Neural progenitor cell (in vitro differentiated cells): ENCODE data around the gene PMCH. TPM values are rescaled to one million over a fixed set of nuclear protein-coding genes. Genes with fewer than 3 reads are reported as not detected.

ENCODE experiments used
- DNase-seq: peaks from one replicate; pipeline ENCODE4 v3.0.0-alpha.2; 2016; ENCODE audit warnings: low spot score
- H2AFZ ChIP-seq: fragments of 200-600 bp; sonication (generic); replicated peaks from 2 replicates; pipeline ENCODE4 v1.6.1; 2016; ENCODE audit warnings: antibody characterized with exemption
- H3F3A ChIP-seq: fragments of 200-600 bp; sonication (generic); 2 replicates; pipeline ENCODE4 v1.6.1; 2016; ENCODE audit warnings: antibody characterized with exemption, low read depth
- H3K27ac ChIP-seq: fragments of 200-600 bp; sonication (generic); 2 replicates; pipeline ENCODE4 v1.5.1; 2016; ENCODE audit warnings: mild to moderate bottlenecking
- H3K27me3 ChIP-seq: fragments of 200-600 bp; sonication (generic); 2 replicates; pipeline ENCODE4 v1.6.1; 2016; ENCODE audit warnings: mild to moderate bottlenecking, moderate library complexity
- H3K36me3 ChIP-seq: fragments of 200-600 bp; sonication (generic); 2 replicates; pipeline ENCODE4 v1.5.1; 2016
- H3K4me1 ChIP-seq: fragments of 200-600 bp; sonication (generic); 2 replicates; pipeline ENCODE4 v1.6.1; 2016; ENCODE audit warnings: mixed run types
- H3K4me2 ChIP-seq: fragments of 200-600 bp; sonication (generic); 2 replicates; pipeline ENCODE4 v1.6.1; 2016
- H3K4me3 ChIP-seq: fragments of 200-600 bp; sonication (generic); 2 replicates; pipeline ENCODE4 v1.5.1; 2016
- H3K79me2 ChIP-seq: fragments of 200-600 bp; sonication (generic); 2 replicates; pipeline ENCODE4 v1.6.1; 2016; ENCODE audit warnings: low read depth
- H3K9ac ChIP-seq: fragments of 200-600 bp; sonication (generic); 2 replicates; pipeline ENCODE4 v1.6.1; 2016
- H3K9me3 ChIP-seq: fragments of 200-600 bp; sonication (generic); 2 replicates; pipeline ENCODE4 v1.5.1; 2016; ENCODE audit warnings: low read depth
- H4K20me1 ChIP-seq: fragments of 200-600 bp; sonication (generic); 2 replicates; pipeline ENCODE4 v1.6.1; 2016; ENCODE audit warnings: low read depth
- H3K27ac Mint-ChIP-seq: 3 replicates; pipeline ENCODE4 v1.8.0; 2021; ENCODE audit warnings: mixed read lengths
- H3K27me3 Mint-ChIP-seq: 2 replicates; pipeline ENCODE4 v1.8.0; 2022; ENCODE audit warnings: low read depth, mild to moderate bottlenecking, inconsistent platforms, moderate library complexity, mixed read lengths; ENCODE audit not compliant: insufficient read depth
- H3K36me3 Mint-ChIP-seq: 3 replicates; pipeline ENCODE4 v1.8.0; 2021; ENCODE audit warnings: mixed read lengths
- H3K4me1 Mint-ChIP-seq: 3 replicates; pipeline ENCODE4 v1.8.0; 2021; ENCODE audit warnings: mixed read lengths
- H3K4me3 Mint-ChIP-seq: 3 replicates; pipeline ENCODE4 v1.8.0; 2021; ENCODE audit warnings: mild to moderate bottlenecking, moderate library complexity, mixed read lengths
- H3K9me3 Mint-ChIP-seq: 3 replicates; pipeline ENCODE4 v1.8.0; 2020; ENCODE audit warnings: mixed read lengths
- CTCF ChIP-seq: fragments of 200-600 bp; sonication (generic); IDR thresholded peaks from 2 replicates; pipeline ENCODE4 v1.5.1; 2017; ENCODE audit warnings: antibody characterized with exemption, mild to moderate bottlenecking
- EZH2 ChIP-seq: fragments of 200-600 bp; sonication (generic); IDR thresholded peaks from 2 replicates; pipeline ENCODE4 v1.6.1; 2017; ENCODE audit warnings: antibody characterized with exemption, mild to moderate bottlenecking, moderate library complexity
- EZH2phosphoT487 ChIP-seq: fragments of 200-600 bp; sonication (generic); IDR thresholded peaks from 2 replicates; pipeline ENCODE4 v1.6.1; 2017; ENCODE audit warnings: antibody characterized with exemption
- total RNA-seq: library from RNA; depleted of rRNA; stranded (reverse); fragments of >200 nt; gene quantifications from 2 replicates; pipeline ENCODE4 v1.2.3, GENCODE V29; 2015; ENCODE audit warnings: low replicate concordance

Gene PMCH
- total RNA-seq, 1 donor from 2014 or later = not detected

GRCh38 chr12:102215992-102216691 lies 18.5 kb upstream of the PMCH start:
- H3K4me1 Mint-ChIP-seq = no peaks in the 10 kb centered on the region
- H3K4me3 Mint-ChIP-seq = no peak overlapping the region
- Histone ChIP-seq H3K4me2 (no peak overlapping the region), H3K4me3 (no peak overlapping the region), H3F3A (no peaks in the 10 kb centered on the region), H3K27ac (no peak overlapping the region), H3K27me3 (no peaks in the 10 kb centered on the region), H3K79me2 (no peaks in the 10 kb centered on the region), H3K4me1 (no peaks in the 10 kb centered on the region), H2AFZ (no peak overlapping the region), H4K20me1 (no peaks in the 10 kb centered on the region), H3K36me3 (no peaks in the 10 kb centered on the region), H3K9ac (no peak overlapping the region), H3K9me3 (no peaks in the 10 kb centered on the region)
- H3K9me3 Mint-ChIP-seq = peaks cover 3% of the 10 kb centered on the region
- no peaks in the 10 kb centered on the region for H3K36me3 Mint-ChIP-seq
- TF ChIP-seq CTCF = no peak
- TF ChIP-seq EZH2 = no peak
- TF ChIP-seq EZH2phosphoT487 = no peak
- no peak overlapping the region for H3K27ac Mint-ChIP-seq
- no peaks in the 10 kb centered on the region for H3K27me3 Mint-ChIP-seq
- no peak for DNase-seq

GRCh38 chr12:102204025-102204424 lies 6.4 kb upstream of the PMCH start:
- Histone ChIP-seq H3K36me3 (peaks cover 6% of the 10 kb centered on the region), H3K9ac (no peak overlapping the region), H3K4me2 (no peak overlapping the region), H2AFZ (no peak overlapping the region), H4K20me1 (no peaks in the 10 kb centered on the region), H3K27me3 (no peaks in the 10 kb centered on the region), H3K4me3 (no peak overlapping the region), H3F3A (no peaks in the 10 kb centered on the region), H3K4me1 (no peaks in the 10 kb centered on the region), H3K9me3 (peaks cover 1% of the 10 kb centered on the region), H3K27ac (no peak overlapping the region), H3K79me2 (no peaks in the 10 kb centered on the region)
- Mint-ChIP-seq H3K4me3 (no peak overlapping the region), H3K4me1 (no peaks in the 10 kb centered on the region), H3K9me3 (peaks cover 14% of the 10 kb centered on the region), H3K36me3 (peaks cover 27% of the 10 kb centered on the region), H3K27me3 (no peaks in the 10 kb centered on the region), H3K27ac (no peak overlapping the region)
- TF ChIP-seq EZH2 = no peak
- no peak for TF ChIP-seq EZH2phosphoT487
- no peak for TF ChIP-seq CTCF
- DNase-seq = no peak

- H3K27ac Mint-ChIP-seq = no peak overlapping the region
- H3K27ac ChIP-seq = no peak overlapping the region
- H3K9me3 ChIP-seq = no peaks in the 10 kb centered on the region
- H4K20me1 ChIP-seq = no peaks in the 10 kb centered on the region
- H3K4me3 Mint-ChIP-seq = no peak overlapping the region
- no peaks in the 10 kb centered on the region for H3K36me3 ChIP-seq
- TF ChIP-seq EZH2phosphoT487 = no peak
- TF ChIP-seq CTCF = no peak
- no peak for TF ChIP-seq EZH2
- H3K4me1 Mint-ChIP-seq = no peaks in the 10 kb centered on the region
- DNase-seq = no peak
- H3K79me2 ChIP-seq = no peaks in the 10 kb centered on the region
- peaks cover 4% of the 10 kb centered on the region for H3K9me3 Mint-ChIP-seq
- H3F3A ChIP-seq = no peaks in the 10 kb centered on the region
- H3K36me3 Mint-ChIP-seq = peaks cover 15% of the 10 kb centered on the region
- no peaks in the 10 kb centered on the region for H3K4me1 ChIP-seq
- H3K4me2 ChIP-seq = no peak overlapping the region
- H3K27me3 Mint-ChIP-seq = no peaks in the 10 kb centered on the region
- H3K27me3 ChIP-seq = no peaks in the 10 kb centered on the region
- no peak overlapping the region for H2AFZ ChIP-seq
- no peak overlapping the region for H3K9ac ChIP-seq
- H3K4me3 ChIP-seq = no peak overlapping the region
Measured at GRCh38 chr12:102202556-102202955, 4.9 kb upstream of the PMCH start.
